ENCODE data around the gene ZNF74. TPM values are rescaled to one million over a fixed set of nuclear protein-coding genes. Genes with fewer than 3 reads are reported as not detected.
"Not testable (repeated sequence)": the region's sequence is repeated elsewhere in the genome, so short reads cannot be mapped to it uniquely, and the experiment has no call there.

ZNF74 gene
- total and polyA plus RNA-seq, 2 experiments from 2014 or later: 24.4 to 90.9 TPM

GRCh38 chr22:20414450-20414849, 20.5 kb downstream of the ZNF74 start:
- H3K4me3 ChIP-seq: no peak overlapping the region
- no peak for DNase-seq (ENCODE audit: low read depth in 1 of 2, low spot score in 1 of 2)
- H3K9me3 ChIP-seq (ENCODE audit: low read depth): no peaks in the 10 kb centered on the region
- no peaks in the 10 kb centered on the region for H3K36me3 ChIP-seq
- H3K27ac ChIP-seq: no peak overlapping the region
- peaks cover 7% of the 10 kb centered on the region for H3K4me1 ChIP-seq (ENCODE audit: low read depth)
- TF ChIP-seq, protein P1, sequence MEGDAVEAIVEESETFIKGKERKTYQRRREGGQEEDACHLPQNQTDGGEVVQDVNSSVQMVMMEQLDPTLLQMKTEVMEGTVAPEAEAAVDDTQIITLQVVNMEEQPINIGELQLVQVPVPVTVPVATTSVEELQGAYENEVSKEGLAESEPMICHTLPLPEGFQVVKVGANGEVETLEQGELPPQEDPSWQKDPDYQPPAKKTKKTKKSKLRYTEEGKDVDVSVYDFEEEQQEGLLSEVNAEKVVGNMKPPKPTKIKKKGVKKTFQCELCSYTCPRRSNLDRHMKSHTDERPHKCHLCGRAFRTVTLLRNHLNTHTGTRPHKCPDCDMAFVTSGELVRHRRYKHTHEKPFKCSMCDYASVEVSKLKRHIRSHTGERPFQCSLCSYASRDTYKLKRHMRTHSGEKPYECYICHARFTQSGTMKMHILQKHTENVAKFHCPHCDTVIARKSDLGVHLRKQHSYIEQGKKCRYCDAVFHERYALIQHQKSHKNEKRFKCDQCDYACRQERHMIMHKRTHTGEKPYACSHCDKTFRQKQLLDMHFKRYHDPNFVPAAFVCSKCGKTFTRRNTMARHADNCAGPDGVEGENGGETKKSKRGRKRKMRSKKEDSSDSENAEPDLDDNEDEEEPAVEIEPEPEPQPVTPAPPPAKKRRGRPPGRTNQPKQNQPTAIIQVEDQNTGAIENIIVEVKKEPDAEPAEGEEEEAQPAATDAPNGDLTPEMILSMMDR (IDR thresholded peaks at IDR 0.05; ENCODE audit: low read depth, low read length): no peak
- no peaks in the 10 kb centered on the region for H3K27me3 ChIP-seq

DNA sequence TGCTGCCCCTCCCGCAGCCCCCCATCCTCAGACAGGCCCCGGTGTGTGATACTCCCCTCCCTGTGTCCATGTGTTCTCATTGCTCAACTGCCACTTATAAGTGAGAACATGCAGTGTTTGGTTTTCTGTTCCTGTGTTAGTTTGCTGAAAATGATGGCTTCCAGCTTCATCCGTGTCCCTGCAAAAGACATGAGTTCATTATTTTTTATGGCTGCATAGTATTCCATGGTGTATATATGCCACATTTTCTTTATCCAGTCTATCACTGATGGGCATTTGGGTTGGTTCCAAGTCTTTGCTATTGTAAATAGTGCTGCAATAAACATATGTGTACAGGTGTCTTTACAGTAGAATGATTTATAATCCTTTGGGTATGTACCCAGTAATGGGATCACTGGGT, 21.3 kb downstream of the ZNF74 start:
- H3K9me3 ChIP-seq (ENCODE audit: low read depth); DNase-seq (ENCODE audit: low read depth in 1 of 2, low spot score in 1 of 2); H3K4me3 ChIP-seq; H3K4me1 ChIP-seq (ENCODE audit: low read depth); H3K27me3 ChIP-seq; H3K27ac ChIP-seq; H3K36me3 ChIP-seq: not testable (repeated sequence)

DNA sequence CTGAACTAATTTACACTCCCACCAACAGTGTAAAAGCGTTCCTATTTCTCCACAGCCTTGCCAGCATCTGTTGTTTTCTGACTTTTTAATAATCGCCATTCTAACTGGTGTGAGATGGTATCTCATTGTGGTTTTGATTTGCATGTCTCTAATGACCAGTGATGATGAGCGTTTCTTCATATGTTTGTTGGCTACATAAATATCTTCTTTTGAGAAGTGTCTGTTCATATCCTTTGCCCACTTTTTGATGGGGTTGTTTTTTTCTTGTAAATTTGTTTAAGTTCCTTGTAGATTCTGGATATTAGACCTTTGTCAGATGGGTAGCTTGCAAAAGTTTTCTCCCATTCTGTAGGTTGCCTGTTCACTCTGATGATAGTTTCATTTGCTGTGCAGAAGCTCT, 21.7 kb downstream of the ZNF74 start:
- not testable (repeated sequence) for H3K27me3 ChIP-seq; H3K27ac ChIP-seq; H3K4me1 ChIP-seq (ENCODE audit: low read depth); H3K9me3 ChIP-seq (ENCODE audit: low read depth); H3K4me3 ChIP-seq; H3K36me3 ChIP-seq; DNase-seq (ENCODE audit: low read depth in 1 of 2, low spot score in 1 of 2)

DNA sequence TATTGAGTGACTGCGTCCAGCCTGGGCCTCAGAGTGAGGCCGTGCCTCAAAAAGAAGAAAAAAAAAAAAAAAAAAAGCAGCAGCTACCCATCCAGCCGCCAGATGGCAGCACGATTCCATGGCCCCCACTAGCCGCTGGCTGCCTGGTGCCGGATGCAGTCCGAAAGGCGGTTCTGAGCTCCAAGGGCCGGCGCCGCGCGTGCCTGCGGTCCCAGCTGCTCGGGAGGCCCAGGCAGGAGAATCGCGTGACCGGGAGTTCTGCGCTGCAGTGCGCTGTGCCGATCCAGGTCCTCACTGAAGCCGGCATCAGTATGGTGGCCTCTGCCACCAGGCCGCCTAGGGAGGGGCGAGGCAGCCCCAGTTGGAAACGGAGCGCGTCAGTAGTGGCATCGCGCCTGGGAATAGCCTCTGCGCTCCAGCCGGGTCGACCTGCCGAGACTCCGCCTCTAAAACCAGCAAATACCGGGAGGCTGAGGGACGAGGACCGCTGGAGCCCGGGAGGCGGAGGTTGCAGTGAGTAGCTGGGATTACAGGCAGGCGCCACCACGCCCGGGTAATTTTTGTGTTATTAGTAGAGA, 24.3 kb downstream of the ZNF74 start:
- H3K27ac ChIP-seq: no peak overlapping the region
- peak overlapping the region; percentile 35 for H3K4me3 ChIP-seq
- peak; percentile 83 to 93 for DNase-seq (ENCODE audit: low read depth in 1 of 2, low spot score in 1 of 2)
- TF ChIP-seq, protein P1 (IDR thresholded peaks at IDR 0.05; ENCODE audit: low read depth, low read length): peak; percentile 78
- H3K36me3 ChIP-seq: no peaks in the 10 kb centered on the region
- no peaks in the 10 kb centered on the region for H3K27me3 ChIP-seq
- H3K9me3 ChIP-seq (ENCODE audit: low read depth): no peaks in the 10 kb centered on the region
- no peaks in the 10 kb centered on the region for H3K4me1 ChIP-seq (ENCODE audit: low read depth)

GRCh38 chr22:20419664-20419951, 25.7 kb downstream of the ZNF74 start:
- TF ChIP-seq, protein P1 (IDR thresholded peaks at IDR 0.05; ENCODE audit: low read depth, low read length): no peak
- Histone ChIP-seq H3K27me3 (no peaks in the 10 kb centered on the region), H3K9me3 (ENCODE audit: low read depth) (no peaks in the 10 kb centered on the region)

GRCh38 chr22:20420157-20420842, 26.3 kb downstream of the ZNF74 start:
- H3K36me3 ChIP-seq: peaks cover 3% of the 10 kb centered on the region
- no peak overlapping the region for H3K27ac ChIP-seq
- no peak overlapping the region for H3K4me3 ChIP-seq
- H3K27me3 ChIP-seq: no peaks in the 10 kb centered on the region
- no peak for DNase-seq (ENCODE audit: low read depth in 1 of 2, low spot score in 1 of 2)
- no peaks in the 10 kb centered on the region for H3K4me1 ChIP-seq (ENCODE audit: low read depth)
- TF ChIP-seq, protein P1 (IDR thresholded peaks at IDR 0.05; ENCODE audit: low read depth, low read length): no peak
- no peaks in the 10 kb centered on the region for H3K9me3 ChIP-seq (ENCODE audit: low read depth)

More at GRCh38 chr22:20419664-20419951, 25.7 kb downstream of the ZNF74 start:
- no peak overlapping the region for H3K4me3 ChIP-seq
- H3K36me3 ChIP-seq: no peaks in the 10 kb centered on the region
- H3K27ac ChIP-seq: no peak overlapping the region
- H3K4me1 ChIP-seq (ENCODE audit: low read depth): no peaks in the 10 kb centered on the region
- no peak for DNase-seq (ENCODE audit: low read depth in 1 of 2, low spot score in 1 of 2)
